Right lung (tissue), 5 donors: ENCODE measurements around the gene SSX4B. TPM values are rescaled to one million over a fixed set of nuclear protein-coding genes. Genes with fewer than 3 reads are reported as not detected.

Experiments
- polyA plus RNA-seq, 5 donors: library from polyadenylated mRNA; unstranded; fragments of 120-200 nt; gene quantifications; one replicate each; pipeline versions ENCODE4 v1.2.1 to v1.2.3, GENCODE V29; 2013; ENCODE audit warnings: inconsistent platforms in 1 of 5, low replicate concordance in 1 of 5; ENCODE audit not compliant: insufficient read length in 5 of 5, insufficient read depth in 1 of 5

The SSX4B gene
- polyA plus RNA-seq, 5 donors = not detected

Other genes starting within 250 kb of the SSX4B start
- not detected for gene SSX5, start 215.2 kb downstream of the SSX4B start, polyA plus RNA-seq
- gene SSX1, start 156.6 kb downstream of the SSX4B start, polyA plus RNA-seq = not detected
- not detected for gene SSX3, start 55.3 kb downstream of the SSX4B start, polyA plus RNA-seq
- not detected for gene SSX4, start 28.4 kb downstream of the SSX4B start, polyA plus RNA-seq
- gene SLC38A5, start 58.3 kb upstream of the SSX4B start, polyA plus RNA-seq = 10 to 100 TPM; 31.8 to 68.1 (median 43.4) TPM
- gene FTSJ1, start 64.2 kb upstream of the SSX4B start, polyA plus RNA-seq = 10 to 100 TPM; 34.2 to 44.6 (median 36.5) TPM
- gene PORCN, start 97.0 kb upstream of the SSX4B start, polyA plus RNA-seq = 1 to 10 TPM; 6.2 to 9.9 (median 8.9) TPM
- gene EBP, start 109.8 kb upstream of the SSX4B start, polyA plus RNA-seq = 10 to 100 TPM; 34.0 to 39.6 (median 35.7) TPM
- gene TBC1D25, start 127.8 kb upstream of the SSX4B start, polyA plus RNA-seq = 10 to 100 TPM in 2 of 5 donors, 1 to 10 TPM in 3; 8.0 to 11.8 (median 9.6) TPM
- gene RBM3, start 162.5 kb upstream of the SSX4B start, polyA plus RNA-seq = 100 to 1,000 TPM; 322 to 463 (median 376) TPM
- gene WDR13, start 185.5 kb upstream of the SSX4B start, polyA plus RNA-seq = 100 to 1,000 TPM in 3 of 5 donors, 10 to 100 TPM in 2; 84.4 to 141 (median 104) TPM